ENCODE data around the gene WNT3A.

- TF ChIP-seq EZH2 (IDR thresholded peaks at IDR 0.05), result no peak
- no peak for TF ChIP-seq POLR2AphosphoS5 (IDR thresholded peaks at IDR 0.05; ENCODE audit: borderline replicate concordance, low read depth, low read length)
- TF ChIP-seq FOXP2 (optimal IDR thresholded peaks at IDR 0.05; ENCODE audit: control extremely low read depth, extremely low read length, insufficient read depth), result no peak
These were observed 81.0 kb downstream of the WNT3A start for GRCh38 chr1:228087771-228088251.
